ENCODE data around the gene CRTC1.

DNA sequence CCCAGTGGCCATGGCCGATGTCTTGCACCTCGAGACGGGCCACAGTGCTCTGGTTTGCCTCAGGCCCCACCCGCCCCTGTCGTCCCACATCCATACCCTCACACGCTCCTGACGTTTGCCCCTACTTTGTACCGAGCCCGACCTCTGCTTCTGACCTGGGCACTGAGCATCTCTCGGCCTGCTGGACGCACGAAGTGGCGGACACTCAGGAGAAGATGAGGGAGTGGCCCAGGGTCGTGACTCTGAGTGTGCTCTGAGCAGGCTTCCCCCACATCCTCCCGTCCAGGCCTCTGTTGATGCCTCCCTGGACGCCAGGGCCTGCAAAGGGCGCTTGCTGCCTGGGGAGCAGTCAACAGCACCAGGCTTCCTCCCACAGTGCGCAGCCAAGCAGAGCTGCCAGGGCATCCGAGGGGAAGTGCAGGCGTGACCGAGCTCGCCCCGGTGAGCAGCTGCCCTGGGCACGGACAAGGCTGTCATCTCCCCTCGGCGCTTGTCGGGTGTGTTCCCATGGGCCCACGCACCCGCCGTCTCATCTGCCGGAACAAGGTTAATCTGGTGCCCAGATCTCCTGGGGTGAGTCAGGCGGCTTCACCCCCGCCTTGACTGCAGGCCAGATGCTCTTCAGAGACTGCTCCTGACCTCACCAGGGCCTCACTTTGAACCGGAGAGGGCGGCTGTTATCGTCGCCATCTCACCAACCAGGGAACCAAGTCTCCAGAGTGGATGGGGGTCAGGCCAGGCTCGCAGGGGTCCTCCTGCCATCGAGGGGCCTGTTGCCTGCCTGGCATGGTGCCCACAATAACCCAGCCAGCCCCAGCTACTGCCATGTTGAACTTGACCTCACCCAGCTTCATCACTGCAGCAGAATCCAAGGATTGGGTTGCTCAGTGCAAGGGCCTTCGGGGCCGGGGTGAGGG, 80.5 kb downstream of the CRTC1 start:
- TF ChIP-seq CTCF (conservative IDR thresholded peaks at IDR 0.05 in 1 of 2, IDR thresholded peaks at IDR 0.05 in 1 of 2; ENCODE audit: extremely low read depth in 1 of 2, insufficient read depth in 1 of 2, low read depth in 1 of 2, low read length in 2 of 2) = no peak
- no peak for TF ChIP-seq EZH2 (IDR thresholded peaks at IDR 0.05; ENCODE audit: borderline replicate concordance, low read length)

Data from mammary epithelial cell (primary cell).